Measurements from ENCODE around the gene PDK4.
"Not testable (repeated sequence)": the region's sequence is repeated elsewhere in the genome, so short reads cannot be mapped to it uniquely, and the experiment has no call there.

Gene PDK4

DNA sequence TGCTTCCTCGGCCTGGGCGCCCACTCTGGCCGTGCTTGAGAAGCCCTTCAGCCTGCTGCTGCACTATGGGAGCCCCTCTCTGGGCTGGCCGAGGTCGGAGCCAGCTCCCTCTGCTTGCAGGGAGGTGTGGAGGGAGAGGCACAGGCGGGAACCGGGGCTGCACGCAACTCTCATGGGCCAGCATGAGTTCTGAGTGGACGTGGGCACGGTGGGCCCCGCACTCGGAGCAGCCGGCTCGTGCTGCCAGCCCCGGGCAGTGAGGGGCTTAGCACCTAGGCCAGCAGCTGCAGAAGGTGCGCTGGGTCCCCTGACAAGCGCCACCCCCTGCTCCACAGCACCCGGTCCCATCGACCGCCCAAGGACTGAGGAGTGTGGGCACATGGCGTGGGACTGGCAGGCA lies 9.0 kb upstream of the PDK4 start:
- H3K27ac ChIP-seq (replicated peaks): no peak overlapping the region
- H3K4me3 ChIP-seq (replicated peaks; ENCODE audit: insufficient read depth, low read length): no peak overlapping the region
- TF ChIP-seq POLR2AphosphoS5 (IDR thresholded peaks at IDR 0.05; ENCODE audit: low read depth) (no peak), SPI1 (IDR thresholded peaks at IDR 0.05; ENCODE audit: borderline replicate concordance, low read depth) (no peak), REST (IDR thresholded peaks at IDR 0.05; ENCODE audit: insufficient replicate concordance, low read depth) (no peak), GABPA (IDR thresholded peaks at IDR 0.05; ENCODE audit: low read depth) (no peak)
- TF ChIP-seq, protein P1, sequence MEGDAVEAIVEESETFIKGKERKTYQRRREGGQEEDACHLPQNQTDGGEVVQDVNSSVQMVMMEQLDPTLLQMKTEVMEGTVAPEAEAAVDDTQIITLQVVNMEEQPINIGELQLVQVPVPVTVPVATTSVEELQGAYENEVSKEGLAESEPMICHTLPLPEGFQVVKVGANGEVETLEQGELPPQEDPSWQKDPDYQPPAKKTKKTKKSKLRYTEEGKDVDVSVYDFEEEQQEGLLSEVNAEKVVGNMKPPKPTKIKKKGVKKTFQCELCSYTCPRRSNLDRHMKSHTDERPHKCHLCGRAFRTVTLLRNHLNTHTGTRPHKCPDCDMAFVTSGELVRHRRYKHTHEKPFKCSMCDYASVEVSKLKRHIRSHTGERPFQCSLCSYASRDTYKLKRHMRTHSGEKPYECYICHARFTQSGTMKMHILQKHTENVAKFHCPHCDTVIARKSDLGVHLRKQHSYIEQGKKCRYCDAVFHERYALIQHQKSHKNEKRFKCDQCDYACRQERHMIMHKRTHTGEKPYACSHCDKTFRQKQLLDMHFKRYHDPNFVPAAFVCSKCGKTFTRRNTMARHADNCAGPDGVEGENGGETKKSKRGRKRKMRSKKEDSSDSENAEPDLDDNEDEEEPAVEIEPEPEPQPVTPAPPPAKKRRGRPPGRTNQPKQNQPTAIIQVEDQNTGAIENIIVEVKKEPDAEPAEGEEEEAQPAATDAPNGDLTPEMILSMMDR (IDR thresholded peaks at IDR 0.05; ENCODE audit: insufficient read depth, low read length): no peak

GRCh38 chr7:95604811-95605210 lies 8.5 kb upstream of the PDK4 start:
- not testable (repeated sequence) for H3K27ac ChIP-seq (replicated peaks); H3K4me3 ChIP-seq (replicated peaks; ENCODE audit: insufficient read depth, low read length); H3K27me3 ChIP-seq (ENCODE audit: insufficient read depth, poor library complexity, severe bottlenecking); DNase-seq (ENCODE audit: low read depth in 1 of 2, low spot score in 1 of 2)

More for the DNA sequence above, 9.0 kb upstream of the PDK4 start:
- no peaks in the 10 kb centered on the region for H3K27me3 ChIP-seq (ENCODE audit: insufficient read depth, poor library complexity, severe bottlenecking)
- no peak for DNase-seq (ENCODE audit: low read depth in 1 of 2, low spot score in 1 of 2)

DNA sequence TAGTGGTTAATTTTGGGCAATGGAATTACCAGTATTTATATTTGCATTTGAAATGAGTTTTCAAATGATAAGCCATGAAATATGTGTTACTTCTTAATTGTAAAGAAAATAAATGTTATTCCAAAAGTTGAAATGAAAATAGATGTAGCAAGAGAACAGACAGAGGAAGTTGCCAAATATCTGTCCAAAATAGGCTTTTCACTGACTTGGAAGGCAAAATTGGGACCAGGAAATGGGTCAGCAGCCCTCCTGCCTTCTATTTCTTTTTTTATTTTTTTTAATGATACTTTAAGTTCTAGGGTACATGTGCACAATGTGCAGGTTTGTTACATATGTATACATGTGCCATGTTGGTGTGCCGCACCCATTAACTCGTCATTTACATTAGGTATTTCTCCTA lies 8.1 kb upstream of the PDK4 start:
- not testable (repeated sequence) for H3K27me3 ChIP-seq (ENCODE audit: insufficient read depth, poor library complexity, severe bottlenecking); H3K27ac ChIP-seq (replicated peaks); H3K4me3 ChIP-seq (replicated peaks; ENCODE audit: insufficient read depth, low read length); DNase-seq (ENCODE audit: low read depth in 1 of 2, low spot score in 1 of 2)

GRCh38 chr7:95602421-95602820 lies 6.1 kb upstream of the PDK4 start:
- no peak overlapping the region for H3K27ac ChIP-seq (replicated peaks)
- no peaks in the 10 kb centered on the region for H3K27me3 ChIP-seq (ENCODE audit: insufficient read depth, poor library complexity, severe bottlenecking)
- no peak overlapping the region for H3K4me3 ChIP-seq (replicated peaks; ENCODE audit: insufficient read depth, low read length)
- no peak for DNase-seq (ENCODE audit: low read depth in 1 of 2, low spot score in 1 of 2)
- TF ChIP-seq POLR2AphosphoS5 (IDR thresholded peaks at IDR 0.05; ENCODE audit: low read depth): no peak
- TF ChIP-seq, protein P1 (IDR thresholded peaks at IDR 0.05; ENCODE audit: insufficient read depth, low read length): no peak
- TF ChIP-seq REST (IDR thresholded peaks at IDR 0.05; ENCODE audit: insufficient replicate concordance, low read depth): no peak
- no peak for TF ChIP-seq SPI1 (IDR thresholded peaks at IDR 0.05; ENCODE audit: borderline replicate concordance, low read depth)
- no peak for TF ChIP-seq GABPA (IDR thresholded peaks at IDR 0.05; ENCODE audit: low read depth)

- TF ChIP-seq REST (IDR thresholded peaks at IDR 0.05; ENCODE audit: insufficient replicate concordance, low read depth) (no peak), SPI1 (IDR thresholded peaks at IDR 0.05; ENCODE audit: borderline replicate concordance, low read depth) (no peak), POLR2AphosphoS5 (IDR thresholded peaks at IDR 0.05; ENCODE audit: low read depth) (no peak), GABPA (IDR thresholded peaks at IDR 0.05; ENCODE audit: low read depth) (no peak)
- TF ChIP-seq, protein P1 (IDR thresholded peaks at IDR 0.05; ENCODE audit: insufficient read depth, low read length): no peak
- Histone ChIP-seq H3K27me3 (ENCODE audit: insufficient read depth, poor library complexity, severe bottlenecking) (peaks cover 6% of the 10 kb centered on the region), H3K4me3 (replicated peaks; ENCODE audit: insufficient read depth, low read length) (no peak overlapping the region), H3K27ac (replicated peaks) (no peak overlapping the region)
- DNase-seq (ENCODE audit: low read depth in 1 of 2, low spot score in 1 of 2): no peak
Measured at GRCh38 chr7:95601316-95601715, 5.0 kb upstream of the PDK4 start.

Data from HL-60 (cell line).